ENCODE measurements around the gene ADM5. TPM values are rescaled to one million over a fixed set of nuclear protein-coding genes. Genes with fewer than 3 reads are reported as not detected.
A peak's percentile ranks its signal among the peaks of the same experiment; 100 is the strongest.

ADM5 gene
- total and polyA plus RNA-seq, 7 donors: 0.49 to 3.1 (median 1.5) TPM; not detected in 2

DNA sequence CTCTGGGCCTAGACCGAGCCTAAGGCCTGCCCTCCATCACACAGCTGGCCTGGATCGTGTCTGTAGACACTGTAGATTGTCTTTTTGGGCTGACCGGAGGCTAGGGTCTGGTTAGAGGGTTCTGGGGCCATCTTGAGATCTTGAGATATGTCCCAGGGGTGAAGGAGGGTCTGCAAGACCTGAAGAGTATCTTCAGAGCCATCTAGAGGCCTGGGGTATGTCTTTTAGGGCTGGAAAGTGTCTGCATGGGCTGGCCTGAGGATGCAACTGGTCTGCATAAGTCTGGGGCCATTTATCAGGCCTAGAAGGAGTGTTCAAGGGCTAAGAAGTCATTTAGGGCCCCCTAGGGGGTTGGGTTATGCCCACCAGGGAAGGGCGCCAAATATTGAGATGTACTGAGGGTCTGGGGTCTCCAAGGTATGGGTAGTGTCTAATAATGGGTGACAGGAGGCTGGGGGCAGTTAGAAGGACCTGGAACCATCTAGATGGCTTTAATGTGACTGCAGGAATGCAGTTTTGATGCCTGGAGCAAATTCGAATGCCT is 46.8 kb upstream of the ADM5 start:
- Histone ChIP-seq H3K4me1 (peaks cover 0 to 65% (median 55%) of the 10 kb centered on the region in 4 donors), H3K27me3 (no peaks in the 10 kb centered on the region), H3K4me3 (peak overlapping the region; percentile 83 to 95 (median 90)), H3K36me3 (peaks cover 0 to 27% (median 21%) of the 10 kb centered on the region in 4 donors), H3K27ac (peak overlapping the region; percentile 97 to 100 (median 99)), H3K9me3 (no peaks in the 10 kb centered on the region)
- no peak for DNase-seq
- 8 to 10% methylated on average over 5 of the region's 5 CpGs for WGBS, 2 donors
- TF ChIP-seq EP300 (IDR thresholded peaks at IDR 0.05) (peak in 1 of 4 donors; percentile 4), POLR2A (IDR thresholded peaks at IDR 0.05) (no peak)
- intact Hi-C loops (cut with DNase I): loop anchor here (1.0 to 2.0 kb wide), 2 partner anchors 22 to 35 kb away; partner anchors contain the start of genes BCL2L12, IRF3 and PRMT1

DNA sequence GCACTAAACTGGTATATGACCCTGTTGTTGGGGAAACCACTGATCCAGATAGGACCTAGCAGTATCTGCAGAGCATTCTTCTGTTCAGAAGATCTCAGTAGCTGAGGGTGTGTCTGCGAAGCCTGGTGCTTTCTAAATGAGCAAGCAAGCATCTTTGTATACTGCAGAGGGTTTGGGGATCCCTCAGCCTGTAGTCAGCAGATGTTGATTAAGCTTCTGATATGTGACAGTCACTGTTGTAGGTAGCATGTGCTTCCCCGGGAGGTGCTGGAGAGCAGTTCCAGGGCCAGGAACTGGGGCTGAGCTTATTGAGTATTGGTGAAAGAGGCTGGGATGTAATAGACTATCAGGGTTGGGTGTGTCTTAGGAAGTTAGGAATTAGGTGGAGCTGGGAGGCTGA is 45.9 kb upstream of the ADM5 start:
- peak overlapping the region in 1 of 4 donors; percentile 97 for H3K27ac ChIP-seq
- no peak overlapping the region for H3K4me3 ChIP-seq
- H3K4me1 ChIP-seq: peaks cover 0 to 56% (median 46%) of the 10 kb centered on the region in 4 donors
- intact Hi-C loops (cut with DNase I): loop anchor here (2.0 kb wide), 1 partner anchor 21 kb away; the partner anchor contains the start of genes BCL2L12 and IRF3
- no peaks in the 10 kb centered on the region for H3K27me3 ChIP-seq
- TF ChIP-seq POLR2AphosphoS5 (IDR thresholded peaks at IDR 0.05) (no peak), CTCF (IDR thresholded peaks at IDR 0.05) (no peak), POLR2A (IDR thresholded peaks at IDR 0.05) (no peak), EP300 (IDR thresholded peaks at IDR 0.05) (no peak)
- 51 to 69% methylated on average over 2 of the region's 2 CpGs for WGBS, 2 donors
- H3K9me3 ChIP-seq: no peaks in the 10 kb centered on the region
- no peak for DNase-seq
- H3K36me3 ChIP-seq: peaks cover 0 to 36% (median 26%) of the 10 kb centered on the region in 4 donors

DNA sequence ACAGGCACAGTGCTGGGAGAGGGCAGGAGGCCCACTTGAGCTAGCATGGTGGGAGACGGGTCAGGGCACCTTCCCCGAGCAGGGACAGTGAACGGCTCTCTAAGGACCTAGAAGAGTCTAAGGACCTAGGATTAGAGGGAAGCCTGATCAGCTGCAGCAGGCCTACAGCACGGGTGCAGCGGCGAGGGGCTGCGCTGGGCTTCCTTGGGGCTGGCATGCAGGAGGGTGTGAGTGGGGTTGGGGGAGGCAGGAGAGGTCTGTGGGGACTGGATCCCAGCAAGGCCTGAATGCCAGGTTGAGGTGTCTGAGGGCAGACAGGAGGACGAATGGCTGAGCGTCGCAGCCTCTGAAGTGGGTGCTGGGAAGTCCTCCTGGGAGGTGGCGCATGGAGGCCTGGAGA is 43.8 kb upstream of the ADM5 start:
- no peaks in the 10 kb centered on the region for H3K27me3 ChIP-seq
- no peak for TF ChIP-seq EP300 (IDR thresholded peaks at IDR 0.05)
- TF ChIP-seq CTCF (IDR thresholded peaks at IDR 0.05): no peak
- TF ChIP-seq POLR2A (IDR thresholded peaks at IDR 0.05): no peak
- TF ChIP-seq POLR2AphosphoS5 (IDR thresholded peaks at IDR 0.05): no peak
- WGBS, 2 donors: 94 to 95% methylated on average over 11 of the region's 11 CpGs
- H3K9me3 ChIP-seq: no peaks in the 10 kb centered on the region
- no peak for DNase-seq
- peaks cover 0 to 57% (median 28%) of the 10 kb centered on the region in 4 donors for H3K36me3 ChIP-seq
- peaks cover 0 to 43% (median 37%) of the 10 kb centered on the region in 4 donors for H3K4me1 ChIP-seq
- intact Hi-C loops (cut with DNase I): no loop called here
- no peak overlapping the region for H3K4me3 ChIP-seq
- no peak overlapping the region for H3K27ac ChIP-seq

DNA sequence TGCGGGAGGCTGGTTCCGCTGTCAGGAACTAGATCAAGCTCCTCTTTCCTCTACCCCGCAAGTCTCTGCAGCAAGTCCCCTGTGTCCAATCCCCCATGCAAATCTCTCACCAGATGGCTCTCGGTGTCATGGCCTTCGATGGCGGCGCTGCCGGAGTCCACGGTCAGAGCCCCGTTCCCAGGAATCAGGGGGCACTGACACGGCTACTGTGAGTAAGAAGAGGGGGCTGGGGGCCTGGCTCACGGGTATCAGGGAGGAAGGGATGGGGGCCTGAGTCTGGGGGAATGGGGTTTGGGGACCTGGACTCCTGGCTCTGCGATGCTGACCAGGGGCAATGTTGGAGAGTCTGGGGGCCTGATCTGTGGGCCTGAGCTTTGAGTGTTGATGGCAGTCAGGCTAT is 43.4 kb upstream of the ADM5 start:
- H3K27me3 ChIP-seq: no peaks in the 10 kb centered on the region
- H3K36me3 ChIP-seq: peaks cover 0 to 61% (median 29%) of the 10 kb centered on the region in 4 donors
- intact Hi-C loops (cut with DNase I): no loop called here
- no peak overlapping the region for H3K4me3 ChIP-seq
- no peak overlapping the region for H3K27ac ChIP-seq
- 95 to 96% methylated on average over 13 of the region's 13 CpGs for whole genome bisulfite sequencing, 2 donors
- DNase-seq: no peak
- H3K9me3 ChIP-seq: no peaks in the 10 kb centered on the region
- H3K4me1 ChIP-seq: peaks cover 0 to 40% (median 36%) of the 10 kb centered on the region in 4 donors
- no peak for TF ChIP-seq CTCF (IDR thresholded peaks at IDR 0.05)
- no peak for TF ChIP-seq POLR2A (IDR thresholded peaks at IDR 0.05)
- no peak for TF ChIP-seq EP300 (IDR thresholded peaks at IDR 0.05)
- TF ChIP-seq POLR2AphosphoS5 (IDR thresholded peaks at IDR 0.05): no peak

GRCh38 chr19:49646586-49646985 is 42.8 kb upstream of the ADM5 start:
- Histone ChIP-seq H3K9me3 (no peaks in the 10 kb centered on the region), H3K36me3 (peaks cover 0 to 67% (median 32%) of the 10 kb centered on the region in 4 donors), H3K27ac (no peak overlapping the region), H3K4me1 (peaks cover 0 to 34% (median 31%) of the 10 kb centered on the region in 4 donors), H3K4me3 (no peak overlapping the region), H3K27me3 (no peaks in the 10 kb centered on the region)
- TF ChIP-seq POLR2AphosphoS5 (IDR thresholded peaks at IDR 0.05) (no peak), CTCF (IDR thresholded peaks at IDR 0.05) (no peak), EP300 (IDR thresholded peaks at IDR 0.05) (no peak), POLR2A (IDR thresholded peaks at IDR 0.05) (no peak)
- DNase-seq: no peak
- intact Hi-C loops (cut with DNase I): no loop called here
- 94 to 95% methylated on average over 17 of the region's 17 CpGs for WGBS, 2 donors
